DND-41 (cell line): ENCODE data around the gene TTPAL.

Experiments
- ATAC-seq: fragments of 200-7000 bp; cut with Tn5 transposase; 3 replicates; pipeline ENCODE4 v1.9.1; 2021; ENCODE audit warnings: low read depth; ENCODE audit not compliant: insufficient read depth
- DNase-seq: peaks from one replicate; pipeline ENCODE4 v3.0.0-alpha.2; 2020
- H2AFZ ChIP-seq: 2 replicates; pipeline ENCODE4 v1.6.0; 2012; ENCODE audit warnings: low read depth, low read length
- H3K27ac ChIP-seq: 2 replicates; pipeline ENCODE4 v1.5.1; 2012; ENCODE audit warnings: low read length, inconsistent platforms
- H3K27me3 ChIP-seq: fragments of 200-600 bp; sonication (generic); 2 replicates; pipeline ENCODE4 v1.6.0; 2012; ENCODE audit warnings: low read length, mild to moderate bottlenecking, inconsistent platforms; ENCODE audit not compliant: insufficient read depth, poor library complexity
- H3K36me3 ChIP-seq: 2 replicates; pipeline ENCODE4 v1.5.1; 2012; ENCODE audit warnings: low read length, inconsistent platforms; ENCODE audit not compliant: insufficient read depth
- H3K4me1 ChIP-seq: 2 replicates; pipeline ENCODE4 v1.5.1; 2012; ENCODE audit warnings: mild to moderate bottlenecking, low read length; ENCODE audit not compliant: insufficient read depth
- H3K4me2 ChIP-seq: 2 replicates; pipeline ENCODE4 v1.6.0; 2012; ENCODE audit warnings: mild to moderate bottlenecking, moderate library complexity, low read length, inconsistent platforms; ENCODE audit not compliant: insufficient read depth
- H3K4me3 ChIP-seq, 2 experiments: fragments of 200-600 bp in 1 of 2; shearing (Covaris generic) in 1 of 2; 2 replicates each; pipeline ENCODE4 v1.5.1; 2012 to 2016; ENCODE audit warnings: inconsistent platforms in 2 of 2, low read length in 2 of 2, mild to moderate bottlenecking in 2 of 2, low read depth in 1 of 2, moderate library complexity in 1 of 2
- H3K79me2 ChIP-seq: 2 replicates; pipeline ENCODE4 v1.6.0; 2012; ENCODE audit warnings: low read length, inconsistent platforms; ENCODE audit not compliant: insufficient read depth
- H3K9ac ChIP-seq: 2 replicates; pipeline ENCODE4 v1.6.0; 2012; ENCODE audit warnings: low read depth, mild to moderate bottlenecking, inconsistent platforms, low read length, moderate library complexity
- H3K9me3 ChIP-seq: 2 replicates; pipeline ENCODE4 v1.5.1; 2012; ENCODE audit warnings: low read length, moderate library complexity, mild to moderate bottlenecking, inconsistent platforms; ENCODE audit not compliant: insufficient read depth, severe bottlenecking
- H4K20me1 ChIP-seq: 2 replicates; pipeline ENCODE4 v1.6.0; 2012; ENCODE audit warnings: low read length; ENCODE audit not compliant: insufficient read depth
- EZH2 ChIP-seq: IDR thresholded peaks from 3 replicates; pipeline ENCODE4 v1.6.1; 2012; ENCODE audit warnings: borderline replicate concordance, low read depth, mild to moderate bottlenecking, moderate library complexity, low read length, inconsistent platforms; ENCODE audit not compliant: severe bottlenecking
- TF ChIP-seq, protein P1 (sequence below): IDR thresholded peaks from 2 replicates; pipeline ENCODE4 v1.5.1; 2012; ENCODE audit warnings: borderline replicate concordance, low read length, moderate library complexity, mild to moderate bottlenecking; ENCODE audit not compliant: poor library complexity, severe bottlenecking; ENCODE audit errors: extremely low read depth

The TTPAL gene

DNA sequence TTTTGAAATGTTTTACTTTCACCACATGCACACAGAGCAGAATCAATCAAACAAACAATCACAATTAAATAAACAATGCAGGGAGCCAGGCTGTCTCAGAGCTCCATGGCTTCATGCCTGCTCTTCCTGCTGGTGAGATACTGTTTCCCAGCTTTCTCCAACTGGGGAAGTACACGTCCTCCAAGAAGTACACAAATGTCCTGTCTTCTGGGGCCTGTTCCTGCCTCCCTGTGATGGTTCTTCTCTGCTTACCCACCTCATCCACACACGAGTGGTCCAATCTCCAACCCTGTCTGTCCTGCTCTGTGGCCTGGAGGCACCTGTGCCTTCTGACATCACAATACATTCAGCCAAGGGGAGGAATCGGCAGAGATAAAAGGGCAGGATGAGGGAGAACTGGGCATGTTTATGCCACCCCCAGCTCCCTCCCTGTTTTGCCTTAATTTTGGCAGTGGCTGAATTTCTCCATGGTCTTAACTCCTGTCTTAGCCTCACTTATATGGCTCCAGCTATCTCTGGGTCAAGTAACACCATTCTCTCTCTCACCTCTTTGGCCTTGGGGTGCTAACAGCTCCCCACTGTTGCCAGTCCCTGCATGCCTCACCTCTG lies 25.3 kb upstream of the TTPAL start:
- TF ChIP-seq, protein P1, sequence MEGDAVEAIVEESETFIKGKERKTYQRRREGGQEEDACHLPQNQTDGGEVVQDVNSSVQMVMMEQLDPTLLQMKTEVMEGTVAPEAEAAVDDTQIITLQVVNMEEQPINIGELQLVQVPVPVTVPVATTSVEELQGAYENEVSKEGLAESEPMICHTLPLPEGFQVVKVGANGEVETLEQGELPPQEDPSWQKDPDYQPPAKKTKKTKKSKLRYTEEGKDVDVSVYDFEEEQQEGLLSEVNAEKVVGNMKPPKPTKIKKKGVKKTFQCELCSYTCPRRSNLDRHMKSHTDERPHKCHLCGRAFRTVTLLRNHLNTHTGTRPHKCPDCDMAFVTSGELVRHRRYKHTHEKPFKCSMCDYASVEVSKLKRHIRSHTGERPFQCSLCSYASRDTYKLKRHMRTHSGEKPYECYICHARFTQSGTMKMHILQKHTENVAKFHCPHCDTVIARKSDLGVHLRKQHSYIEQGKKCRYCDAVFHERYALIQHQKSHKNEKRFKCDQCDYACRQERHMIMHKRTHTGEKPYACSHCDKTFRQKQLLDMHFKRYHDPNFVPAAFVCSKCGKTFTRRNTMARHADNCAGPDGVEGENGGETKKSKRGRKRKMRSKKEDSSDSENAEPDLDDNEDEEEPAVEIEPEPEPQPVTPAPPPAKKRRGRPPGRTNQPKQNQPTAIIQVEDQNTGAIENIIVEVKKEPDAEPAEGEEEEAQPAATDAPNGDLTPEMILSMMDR: no peak
- no peak for TF ChIP-seq EZH2
- H4K20me1 ChIP-seq: no peaks in the 10 kb centered on the region
- H2AFZ ChIP-seq: no peak overlapping the region
- H3K4me1 ChIP-seq: no peaks in the 10 kb centered on the region
- no peak overlapping the region for H3K4me2 ChIP-seq
- no peak for ATAC-seq
- no peaks in the 10 kb centered on the region for H3K36me3 ChIP-seq
- no peak for DNase-seq
- no peak overlapping the region for H3K9ac ChIP-seq
- no peaks in the 10 kb centered on the region for H3K9me3 ChIP-seq
- H3K4me3 ChIP-seq: no peak overlapping the region
- H3K79me2 ChIP-seq: no peaks in the 10 kb centered on the region
- H3K27me3 ChIP-seq: peaks cover 20% of the 10 kb centered on the region
- H3K27ac ChIP-seq: no peak overlapping the region

DNA sequence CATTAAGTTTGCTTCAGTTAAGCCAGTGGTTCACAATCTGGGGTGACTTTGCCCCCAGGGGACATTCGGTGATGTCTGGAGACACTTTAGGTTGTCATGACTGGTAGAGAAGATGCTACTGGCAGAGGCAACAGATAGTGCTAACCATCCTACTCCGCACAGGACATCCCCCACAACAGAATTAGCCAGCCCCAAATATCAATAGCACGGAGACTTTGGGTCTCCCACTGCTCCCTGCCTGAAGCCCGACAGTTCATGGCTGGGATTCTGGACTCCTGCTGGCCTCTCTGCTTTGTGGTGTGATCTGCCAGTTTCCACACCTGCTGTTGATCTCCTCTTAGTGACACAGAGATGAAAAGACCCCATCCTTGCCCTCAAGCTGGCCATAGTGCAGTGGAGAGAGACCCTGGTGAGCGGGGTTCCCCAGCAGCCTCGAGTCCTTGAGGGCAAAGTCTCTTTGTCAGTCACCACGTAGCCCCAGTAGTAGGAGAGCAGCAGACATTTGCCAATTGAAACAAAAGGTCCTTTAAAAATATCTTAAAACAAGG lies 24.7 kb upstream of the TTPAL start:
- Histone ChIP-seq H3K36me3 (no peaks in the 10 kb centered on the region), H2AFZ (no peak overlapping the region), H3K4me1 (no peaks in the 10 kb centered on the region), H3K27ac (no peak overlapping the region), H3K9me3 (no peaks in the 10 kb centered on the region), H3K27me3 (peaks cover 16% of the 10 kb centered on the region), H4K20me1 (no peaks in the 10 kb centered on the region), H3K79me2 (no peaks in the 10 kb centered on the region), H3K4me2 (no peak overlapping the region), H3K4me3 (no peak overlapping the region), H3K9ac (no peak overlapping the region)
- ATAC-seq: no peak
- no peak for DNase-seq
- TF ChIP-seq, protein P1: no peak
- no peak for TF ChIP-seq EZH2

DNA sequence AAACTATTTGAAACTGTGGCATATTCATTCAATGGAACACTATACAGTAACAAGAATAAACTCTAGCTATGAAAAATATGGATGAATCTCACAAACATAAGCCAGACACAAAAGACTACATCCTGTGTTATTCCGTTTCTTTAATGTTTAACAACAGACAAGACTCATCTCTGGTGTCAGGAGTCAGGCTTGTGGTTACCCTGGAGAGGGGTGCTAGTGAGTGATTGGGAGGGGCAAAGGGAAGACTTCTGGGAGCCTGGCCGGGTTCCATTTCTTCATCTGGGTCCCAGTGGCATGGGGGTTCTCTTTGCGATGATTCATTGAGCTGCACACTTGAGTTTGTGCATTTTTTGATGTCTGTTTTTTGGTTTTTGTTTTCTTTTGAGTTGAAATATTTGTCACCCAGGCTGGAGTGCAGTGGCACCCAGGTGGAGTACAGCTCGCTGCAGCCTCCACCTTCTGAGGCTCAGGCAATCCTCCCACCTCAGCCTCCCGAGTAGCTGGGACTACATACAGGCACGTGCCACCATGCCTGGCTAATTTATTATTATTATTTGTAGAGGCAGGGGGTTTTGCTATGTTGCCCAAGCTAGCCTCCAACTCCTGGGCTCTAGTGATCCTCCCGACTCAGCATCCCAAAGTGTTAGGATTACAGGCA lies 21.2 kb upstream of the TTPAL start:
- Histone ChIP-seq H3K4me3 (no peak overlapping the region), H3K9ac (no peak overlapping the region), H3K79me2 (no peaks in the 10 kb centered on the region), H3K27me3 (peaks cover 8% of the 10 kb centered on the region), H2AFZ (no peak overlapping the region), H3K27ac (no peak overlapping the region), H3K9me3 (no peaks in the 10 kb centered on the region), H3K4me2 (no peak overlapping the region), H4K20me1 (no peaks in the 10 kb centered on the region), H3K36me3 (no peaks in the 10 kb centered on the region), H3K4me1 (no peaks in the 10 kb centered on the region)
- DNase-seq: no peak
- no peak for TF ChIP-seq EZH2
- TF ChIP-seq, protein P1: no peak
- no peak; the same call in 2 of the 3 replicates for ATAC-seq
